HL-60 (cell line): ENCODE data around the gene DPH3.

Experiments used
- DNase-seq, 2 experiments: peaks; one replicate each; pipeline ENCODE4 v3.0.0-alpha.2; 2010 to 2020; ENCODE audit warnings: low read depth in 1 of 2, low spot score in 1 of 2
- H3K27ac ChIP-seq: fragments of 250-450 bp; sonication (Bioruptor Pico); replicated peaks from 2 replicates; pipeline ENCODE4 v1.5.1; 2020; ENCODE audit warnings: mild to moderate bottlenecking, moderate library complexity
- H3K27me3 ChIP-seq: fragments of 250-450 bp; sonication (Bioruptor Pico); 2 replicates; pipeline ENCODE4 v1.5.1; 2021; ENCODE audit warnings: mild to moderate bottlenecking, moderate library complexity; ENCODE audit not compliant: insufficient read depth, poor library complexity, severe bottlenecking
- H3K4me3 ChIP-seq: replicated peaks from 2 replicates; pipeline ENCODE4 v1.5.1; 2011; ENCODE audit warnings: mild to moderate bottlenecking, control low read depth, low read length; ENCODE audit not compliant: insufficient read depth
- GABPA ChIP-seq: IDR thresholded peaks from 2 replicates; pipeline ENCODE4 v1.6.1; 2012; ENCODE audit warnings: low read depth
- POLR2AphosphoS5 ChIP-seq: IDR thresholded peaks from 2 replicates; pipeline ENCODE4 v1.6.1; 2012; ENCODE audit warnings: low read depth
- SPI1 ChIP-seq: IDR thresholded peaks from 2 replicates; pipeline ENCODE4 v1.6.1; 2012; ENCODE audit warnings: low read depth, mild to moderate bottlenecking, borderline replicate concordance
- TF ChIP-seq, protein P1 (sequence below): IDR thresholded peaks from one replicate; pipeline ENCODE4 v1.5.1; 2011; ENCODE audit warnings: low read length, control low read depth, inconsistent platforms; ENCODE audit not compliant: insufficient read depth
- TF ChIP-seq, protein P2 (sequence below): IDR thresholded peaks from 2 replicates; pipeline ENCODE4 v1.6.1; 2012; ENCODE audit warnings: low read depth; ENCODE audit not compliant: insufficient replicate concordance

Gene DPH3

DNA sequence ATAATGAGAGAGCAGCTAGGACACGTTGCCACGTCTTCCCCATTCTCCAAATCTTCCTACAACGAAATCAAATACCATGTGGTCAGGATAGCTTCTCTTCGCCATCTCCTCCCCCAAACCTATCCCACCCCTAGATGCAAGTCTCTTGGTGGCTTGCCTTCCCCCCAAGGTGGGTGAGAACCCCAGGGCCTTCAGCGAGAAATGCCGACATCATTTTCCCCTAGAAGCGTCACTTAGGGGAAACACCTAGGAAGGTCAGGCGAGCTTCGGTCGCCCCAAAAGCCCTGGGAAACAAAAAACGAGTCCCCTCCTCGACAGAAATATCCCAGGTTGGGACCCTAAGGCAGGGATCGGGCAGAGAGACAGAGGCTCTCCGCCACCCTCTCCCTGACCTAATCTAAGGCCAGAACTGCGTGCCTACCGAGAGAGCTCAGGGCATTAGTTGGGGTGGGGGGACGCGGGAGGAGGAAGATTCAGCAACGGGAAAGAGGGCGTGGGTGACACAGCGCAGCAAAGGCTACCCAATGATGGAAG is 502 bp downstream of the DPH3 start:
- DNase-seq = no peak
- H3K4me3 ChIP-seq = peak overlapping the region; percentile 97
- no peaks in the 10 kb centered on the region for H3K27me3 ChIP-seq
- peak overlapping the region; percentile 91 for H3K27ac ChIP-seq
- TF ChIP-seq SPI1 (no peak), POLR2AphosphoS5 (peak; percentile 78), GABPA (no peak)
- TF ChIP-seq, protein P1, sequence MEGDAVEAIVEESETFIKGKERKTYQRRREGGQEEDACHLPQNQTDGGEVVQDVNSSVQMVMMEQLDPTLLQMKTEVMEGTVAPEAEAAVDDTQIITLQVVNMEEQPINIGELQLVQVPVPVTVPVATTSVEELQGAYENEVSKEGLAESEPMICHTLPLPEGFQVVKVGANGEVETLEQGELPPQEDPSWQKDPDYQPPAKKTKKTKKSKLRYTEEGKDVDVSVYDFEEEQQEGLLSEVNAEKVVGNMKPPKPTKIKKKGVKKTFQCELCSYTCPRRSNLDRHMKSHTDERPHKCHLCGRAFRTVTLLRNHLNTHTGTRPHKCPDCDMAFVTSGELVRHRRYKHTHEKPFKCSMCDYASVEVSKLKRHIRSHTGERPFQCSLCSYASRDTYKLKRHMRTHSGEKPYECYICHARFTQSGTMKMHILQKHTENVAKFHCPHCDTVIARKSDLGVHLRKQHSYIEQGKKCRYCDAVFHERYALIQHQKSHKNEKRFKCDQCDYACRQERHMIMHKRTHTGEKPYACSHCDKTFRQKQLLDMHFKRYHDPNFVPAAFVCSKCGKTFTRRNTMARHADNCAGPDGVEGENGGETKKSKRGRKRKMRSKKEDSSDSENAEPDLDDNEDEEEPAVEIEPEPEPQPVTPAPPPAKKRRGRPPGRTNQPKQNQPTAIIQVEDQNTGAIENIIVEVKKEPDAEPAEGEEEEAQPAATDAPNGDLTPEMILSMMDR = no peak
- TF ChIP-seq, protein P2, sequence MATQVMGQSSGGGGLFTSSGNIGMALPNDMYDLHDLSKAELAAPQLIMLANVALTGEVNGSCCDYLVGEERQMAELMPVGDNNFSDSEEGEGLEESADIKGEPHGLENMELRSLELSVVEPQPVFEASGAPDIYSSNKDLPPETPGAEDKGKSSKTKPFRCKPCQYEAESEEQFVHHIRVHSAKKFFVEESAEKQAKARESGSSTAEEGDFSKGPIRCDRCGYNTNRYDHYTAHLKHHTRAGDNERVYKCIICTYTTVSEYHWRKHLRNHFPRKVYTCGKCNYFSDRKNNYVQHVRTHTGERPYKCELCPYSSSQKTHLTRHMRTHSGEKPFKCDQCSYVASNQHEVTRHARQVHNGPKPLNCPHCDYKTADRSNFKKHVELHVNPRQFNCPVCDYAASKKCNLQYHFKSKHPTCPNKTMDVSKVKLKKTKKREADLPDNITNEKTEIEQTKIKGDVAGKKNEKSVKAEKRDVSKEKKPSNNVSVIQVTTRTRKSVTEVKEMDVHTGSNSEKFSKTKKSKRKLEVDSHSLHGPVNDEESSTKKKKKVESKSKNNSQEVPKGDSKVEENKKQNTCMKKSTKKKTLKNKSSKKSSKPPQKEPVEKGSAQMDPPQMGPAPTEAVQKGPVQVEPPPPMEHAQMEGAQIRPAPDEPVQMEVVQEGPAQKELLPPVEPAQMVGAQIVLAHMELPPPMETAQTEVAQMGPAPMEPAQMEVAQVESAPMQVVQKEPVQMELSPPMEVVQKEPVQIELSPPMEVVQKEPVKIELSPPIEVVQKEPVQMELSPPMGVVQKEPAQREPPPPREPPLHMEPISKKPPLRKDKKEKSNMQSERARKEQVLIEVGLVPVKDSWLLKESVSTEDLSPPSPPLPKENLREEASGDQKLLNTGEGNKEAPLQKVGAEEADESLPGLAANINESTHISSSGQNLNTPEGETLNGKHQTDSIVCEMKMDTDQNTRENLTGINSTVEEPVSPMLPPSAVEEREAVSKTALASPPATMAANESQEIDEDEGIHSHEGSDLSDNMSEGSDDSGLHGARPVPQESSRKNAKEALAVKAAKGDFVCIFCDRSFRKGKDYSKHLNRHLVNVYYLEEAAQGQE = peak; percentile 40

DNA sequence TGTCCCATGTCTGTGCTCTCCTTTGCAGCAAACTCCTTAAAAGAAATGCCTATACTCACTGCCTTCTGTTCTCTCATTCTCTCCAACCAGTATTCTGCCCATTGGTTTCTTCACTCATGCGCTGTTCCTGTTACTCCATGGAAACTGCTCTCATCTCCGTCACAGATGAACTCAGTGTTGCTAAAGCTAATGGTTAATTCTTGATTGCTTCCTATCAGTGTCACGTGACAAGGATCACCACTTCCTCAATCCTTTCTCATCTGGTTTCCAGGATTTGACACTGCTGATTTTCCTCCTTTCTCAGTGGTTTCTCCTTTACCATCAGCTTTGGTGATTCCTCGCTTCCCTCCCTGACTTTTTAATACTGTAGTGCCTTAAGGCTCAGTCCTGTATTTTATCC is 2.6 kb downstream of the DPH3 start:
- DNase-seq = no peak
- Histone ChIP-seq H3K27ac (0 out of 2 replicates have a peak overlapping the region, but pooled peaks have one; percentile 17), H3K27me3 (no peaks in the 10 kb centered on the region)

DNA sequence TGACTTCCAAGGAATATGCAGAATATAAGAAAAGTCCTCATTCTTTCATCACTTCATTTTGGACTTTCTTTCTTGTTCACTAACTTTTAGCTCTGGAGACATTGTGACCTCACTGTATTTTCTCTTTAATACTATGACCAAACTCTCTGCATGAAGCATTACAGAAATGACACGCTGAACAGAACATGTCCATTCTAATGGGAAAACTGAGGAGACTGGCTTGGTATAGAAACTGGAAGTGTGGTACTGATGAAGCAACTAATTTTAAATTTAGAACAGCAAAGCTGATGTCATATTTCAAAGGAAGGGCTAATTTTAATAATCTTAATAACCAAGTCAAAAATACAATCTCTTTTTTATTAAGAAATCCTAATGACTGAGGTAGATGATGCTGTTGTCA is 4.7 kb downstream of the DPH3 start:
- no peak for TF ChIP-seq GABPA
- TF ChIP-seq, protein P1 = no peak
- no peak for TF ChIP-seq SPI1
- TF ChIP-seq, protein P2 = no peak
- H3K4me3 ChIP-seq = no peak overlapping the region
- DNase-seq = no peak
- H3K27me3 ChIP-seq = no peaks in the 10 kb centered on the region
- H3K27ac ChIP-seq = no peak overlapping the region

More for the DNA sequence above, 2.6 kb downstream of the DPH3 start:
- no peak overlapping the region for H3K4me3 ChIP-seq
- TF ChIP-seq SPI1 (peak; percentile 62), GABPA (no peak)

DNA sequence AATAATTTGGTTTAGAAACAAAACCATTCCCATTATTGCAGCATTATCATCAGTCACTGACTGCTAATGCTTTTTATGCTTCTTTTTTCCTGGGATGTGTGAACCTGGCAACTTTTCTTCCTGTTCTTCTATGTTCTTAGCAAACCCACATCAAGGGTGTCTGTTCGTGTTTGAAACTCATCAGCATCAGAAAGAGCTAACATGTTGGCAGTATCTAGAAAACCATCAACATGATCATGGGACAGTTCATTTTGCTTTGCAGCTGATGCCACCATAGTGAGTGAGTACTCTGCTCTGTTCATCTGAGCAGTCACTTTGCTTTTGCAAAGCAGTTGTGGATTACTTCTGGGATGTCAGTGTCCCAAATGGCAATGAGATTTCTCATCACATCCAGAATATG is 5.9 kb downstream of the DPH3 start:
- no peak for DNase-seq
- H3K27me3 ChIP-seq = no peaks in the 10 kb centered on the region
- no peak overlapping the region for H3K27ac ChIP-seq
- TF ChIP-seq GABPA (no peak), SPI1 (no peak), POLR2AphosphoS5 (no peak)
- TF ChIP-seq, protein P2 = no peak
- TF ChIP-seq, protein P1 = no peak
- H3K4me3 ChIP-seq = no peak overlapping the region
